ENCODE data around the gene PAX1. TPM values are rescaled to one million over a fixed set of nuclear protein-coding genes. Genes with fewer than 3 reads are reported as not detected.

Gene PAX1
- total RNA-seq, 1 experiment from 2014 or later = not detected

DNA sequence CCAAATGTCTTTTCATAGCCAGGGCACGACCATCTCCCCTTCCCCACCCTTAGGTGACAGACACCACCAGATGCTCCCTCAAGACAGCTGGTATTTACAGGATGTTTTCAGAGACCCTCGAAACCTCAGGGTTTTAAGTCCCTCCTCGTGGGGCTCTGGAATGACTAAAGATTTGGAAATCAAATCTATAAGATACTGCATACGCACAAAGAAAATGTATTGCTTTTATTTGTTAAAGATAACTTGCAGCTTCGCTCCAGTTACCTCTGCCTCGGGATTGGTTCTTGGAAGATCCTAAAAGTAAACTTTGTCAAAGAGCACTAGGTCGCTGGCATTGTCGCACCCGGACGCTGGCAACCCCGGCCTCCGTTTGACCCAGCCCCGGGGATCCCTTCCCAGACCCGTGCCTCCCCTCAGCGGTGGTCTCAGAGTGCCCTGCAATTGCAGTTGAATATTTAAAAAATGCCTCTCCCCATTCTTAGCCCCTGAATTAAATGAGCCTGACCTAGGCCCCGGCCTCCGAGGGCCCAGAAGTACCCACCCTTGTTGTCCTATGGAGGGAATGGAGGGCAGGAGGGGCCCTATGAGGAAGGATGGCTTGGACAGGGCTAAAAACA, 7.1 kb downstream of the PAX1 start:
- Histone ChIP-seq H3K36me3 (no peaks in the 10 kb centered on the region), H3K9me3 (no peaks in the 10 kb centered on the region), H3K4me3 (no peak overlapping the region), H3K27me3 (no peaks in the 10 kb centered on the region)
- no peak for DNase-seq

DNA sequence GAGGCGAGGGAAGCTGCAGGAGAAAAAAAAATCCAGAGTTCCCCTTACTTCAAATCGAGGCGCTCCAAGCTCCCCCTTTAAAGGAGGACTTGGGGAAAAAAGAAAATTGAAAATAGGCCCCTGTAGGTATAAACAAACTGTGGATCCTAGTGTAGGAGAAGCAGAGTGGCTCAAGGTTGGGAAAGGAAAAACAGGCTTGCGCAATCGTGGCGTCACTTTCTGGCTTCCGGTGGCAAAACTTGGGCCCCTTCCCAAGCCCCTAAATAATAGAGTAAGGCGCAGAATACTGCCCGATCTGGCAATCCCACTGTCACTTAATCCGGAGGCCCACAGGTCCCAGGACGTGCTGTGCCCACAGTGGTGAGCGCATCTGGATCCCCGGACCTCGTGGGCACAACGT, 8.0 kb downstream of the PAX1 start:
- H3K9me3 ChIP-seq = no peaks in the 10 kb centered on the region
- no peaks in the 10 kb centered on the region for H3K27me3 ChIP-seq
- no peak for DNase-seq
- no peak overlapping the region for H3K4me3 ChIP-seq
- no peaks in the 10 kb centered on the region for H3K36me3 ChIP-seq

DNA sequence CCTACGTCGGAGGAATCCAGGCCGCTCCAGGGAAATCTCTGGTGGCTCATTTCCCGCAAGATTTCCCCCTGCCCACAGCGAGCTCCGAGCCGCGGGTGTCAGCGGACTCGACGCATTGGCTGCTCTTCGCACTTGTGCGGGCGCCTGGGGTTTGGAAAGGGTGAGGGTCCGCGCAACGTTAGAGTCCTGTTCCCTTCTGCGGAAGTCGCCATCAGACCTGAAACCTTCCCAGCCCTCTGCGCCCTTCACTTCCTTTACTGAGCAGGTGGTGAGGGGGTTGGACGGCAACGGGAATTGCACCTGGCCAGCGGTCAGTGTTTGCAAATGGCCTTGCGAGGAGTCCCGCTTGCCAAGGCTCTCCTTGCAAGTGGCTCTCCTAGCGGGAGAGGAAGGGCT, 8.4 kb downstream of the PAX1 start:
- no peak for DNase-seq
- no peaks in the 10 kb centered on the region for H3K36me3 ChIP-seq
- no peaks in the 10 kb centered on the region for H3K27me3 ChIP-seq
- no peak overlapping the region for H3K4me3 ChIP-seq
- no peaks in the 10 kb centered on the region for H3K9me3 ChIP-seq

DNA sequence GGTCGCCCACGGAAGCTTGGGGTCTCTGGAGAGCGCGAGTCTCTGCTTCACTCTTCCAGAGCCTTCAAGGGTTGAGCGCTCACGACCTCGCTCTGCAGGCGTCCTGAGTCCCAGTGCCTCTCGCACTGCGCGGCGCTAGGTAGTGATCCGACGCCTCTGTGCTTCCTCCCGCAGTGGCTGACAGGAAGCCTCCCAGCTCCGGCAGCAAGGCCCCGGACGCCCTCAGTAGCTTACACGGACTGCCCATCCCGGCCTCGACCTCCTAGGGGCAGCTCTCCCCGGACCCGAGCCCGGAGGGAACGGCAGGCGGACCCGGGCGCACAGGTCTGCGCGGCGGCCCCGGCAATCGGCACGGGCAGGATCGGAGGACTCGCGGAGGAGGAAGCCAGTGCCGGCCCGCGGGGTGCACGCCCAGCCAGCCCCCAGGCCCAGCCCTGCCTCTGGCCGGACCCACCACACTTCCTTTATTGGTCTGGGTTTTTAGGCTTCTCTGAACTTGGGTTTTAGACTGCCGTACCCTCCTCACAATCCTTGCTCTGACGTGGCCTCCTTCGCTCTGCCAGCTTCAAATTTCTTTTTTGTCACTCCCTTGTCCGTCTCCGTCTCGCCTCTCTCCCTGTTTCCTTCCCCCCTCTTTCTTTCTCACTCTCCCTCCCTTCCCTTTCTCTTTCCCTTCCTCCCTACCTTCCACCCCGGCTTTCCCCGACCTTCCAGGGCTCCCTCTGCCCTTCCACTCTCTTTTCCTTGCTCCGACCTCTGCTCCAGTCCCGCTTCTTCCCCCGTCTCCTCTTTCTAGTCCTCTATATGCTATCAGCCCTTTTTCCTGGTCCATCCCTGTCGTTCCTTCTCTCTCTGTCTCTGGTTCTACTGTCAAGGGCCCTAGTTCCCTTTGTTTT, 9.1 kb downstream of the PAX1 start:
- H3K36me3 ChIP-seq = no peaks in the 10 kb centered on the region
- H3K9me3 ChIP-seq = no peaks in the 10 kb centered on the region
- no peak for DNase-seq
- no peaks in the 10 kb centered on the region for H3K27me3 ChIP-seq
- no peak overlapping the region for H3K4me3 ChIP-seq

DNA sequence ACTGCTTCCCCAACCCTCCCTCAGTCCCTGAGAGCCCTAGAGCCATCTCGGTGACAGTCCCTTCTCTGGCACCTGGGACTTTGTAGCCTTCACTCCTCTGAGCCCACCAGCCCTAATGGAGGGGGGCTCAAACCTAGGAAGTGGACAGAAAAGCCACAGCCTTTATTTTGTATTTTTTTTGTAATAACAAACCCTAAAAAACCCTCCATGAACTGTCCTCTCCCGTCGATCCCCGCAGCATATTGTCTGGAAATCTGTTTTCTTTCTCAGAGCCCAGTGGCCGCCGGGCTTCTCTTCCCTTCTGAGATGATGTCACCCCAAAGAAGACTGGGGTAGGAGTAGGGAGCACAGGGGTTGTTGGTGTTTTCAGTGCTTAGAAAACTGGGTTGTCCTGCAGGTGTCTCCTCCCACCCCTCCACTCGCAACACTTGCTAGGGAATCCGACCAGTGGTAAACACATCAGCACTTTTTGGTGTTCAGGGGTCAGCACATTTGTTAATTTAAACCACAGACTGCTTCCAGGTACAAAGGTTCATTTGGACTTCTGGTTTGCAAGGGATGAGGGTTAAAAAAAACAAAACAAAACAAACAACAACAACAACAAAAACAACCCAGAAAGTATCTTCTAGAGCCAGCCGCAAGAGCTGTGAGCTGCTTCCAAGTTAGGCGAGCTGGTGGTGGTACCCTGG, 9.9 kb downstream of the PAX1 start:
- no peaks in the 10 kb centered on the region for H3K36me3 ChIP-seq
- no peaks in the 10 kb centered on the region for H3K27me3 ChIP-seq
- no peaks in the 10 kb centered on the region for H3K9me3 ChIP-seq
- no peak overlapping the region for H3K4me3 ChIP-seq
- no peak for DNase-seq

DNA sequence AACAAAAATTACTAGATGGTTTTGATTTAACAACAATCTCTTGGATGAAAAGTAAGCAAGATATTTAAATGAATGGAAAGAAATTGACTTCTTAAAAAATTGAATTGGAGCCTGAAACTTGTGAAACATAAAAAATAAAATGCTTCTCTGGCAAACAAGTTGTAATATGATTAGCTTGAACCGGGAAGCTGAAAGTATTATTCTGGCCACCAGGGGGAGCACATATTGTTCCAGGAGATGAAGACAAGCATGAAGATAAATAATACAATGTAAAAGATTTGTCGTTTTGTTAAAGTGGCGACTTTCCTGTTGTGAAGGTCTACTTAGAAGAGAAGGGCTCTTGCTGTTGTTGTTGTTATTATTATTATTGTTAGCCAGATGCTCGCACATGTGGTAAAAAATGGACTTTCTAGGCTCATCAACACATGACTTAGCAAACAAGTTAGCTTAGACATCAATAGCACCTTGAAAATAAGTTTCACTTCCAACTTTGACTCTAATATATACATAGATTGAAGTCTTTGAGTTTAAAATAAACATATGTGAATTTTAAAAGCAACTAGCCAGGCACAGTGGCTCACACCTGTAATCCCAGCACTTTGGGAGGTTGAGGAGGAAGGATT, 14.2 kb downstream of the PAX1 start:
- no peaks in the 10 kb centered on the region for H3K27me3 ChIP-seq
- H3K9me3 ChIP-seq = no peaks in the 10 kb centered on the region
- H3K4me3 ChIP-seq = no peak overlapping the region
- H3K36me3 ChIP-seq = no peaks in the 10 kb centered on the region
- peak; percentile 23 for DNase-seq

DNA sequence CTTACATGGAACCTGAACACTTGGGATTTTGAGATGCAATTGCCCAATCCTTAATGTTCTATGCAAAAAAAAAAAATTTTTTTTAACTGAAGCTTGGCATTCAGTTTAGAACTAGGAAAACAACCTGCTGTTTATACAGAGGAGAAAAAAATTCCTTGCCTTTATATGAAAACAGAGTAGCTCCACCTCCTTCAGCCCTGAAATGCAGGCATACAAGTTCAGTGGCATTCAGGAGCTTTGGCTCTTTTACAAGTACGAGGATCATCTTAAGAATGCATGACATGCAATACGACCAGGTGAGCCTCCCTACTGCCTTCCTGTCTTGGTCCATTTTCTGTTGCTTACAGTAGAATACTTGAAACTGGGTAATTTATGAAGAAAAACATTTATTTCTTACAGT, 20.4 kb downstream of the PAX1 start:
- no peak for DNase-seq
- no peaks in the 10 kb centered on the region for H3K9me3 ChIP-seq

DNA sequence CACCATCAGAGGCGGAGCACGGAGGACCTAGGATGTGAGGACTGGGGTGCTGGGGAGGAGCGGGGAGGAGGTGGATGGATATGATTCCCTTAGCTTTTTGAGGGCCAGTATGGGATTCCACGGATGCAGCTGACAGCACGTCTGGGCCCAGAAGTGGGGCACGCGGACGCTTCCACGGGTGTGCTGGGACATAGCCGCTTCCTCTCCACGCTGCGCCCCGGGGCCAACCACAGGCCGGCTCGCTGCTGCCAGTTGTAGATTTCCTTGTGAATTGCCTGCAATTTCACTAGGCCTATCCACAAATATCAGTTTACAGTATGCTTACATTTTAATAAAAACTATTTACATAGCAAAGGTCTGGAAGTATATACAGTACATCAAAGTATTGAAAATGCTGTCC, 23.9 kb downstream of the PAX1 start:
- H3K27me3 ChIP-seq = no peaks in the 10 kb centered on the region
- no peaks in the 10 kb centered on the region for H3K9me3 ChIP-seq

More for the DNA sequence above, 20.4 kb downstream of the PAX1 start:
- no peaks in the 10 kb centered on the region for H3K27me3 ChIP-seq
- no peak overlapping the region for H3K4me3 ChIP-seq
- H3K36me3 ChIP-seq = no peaks in the 10 kb centered on the region

DNA sequence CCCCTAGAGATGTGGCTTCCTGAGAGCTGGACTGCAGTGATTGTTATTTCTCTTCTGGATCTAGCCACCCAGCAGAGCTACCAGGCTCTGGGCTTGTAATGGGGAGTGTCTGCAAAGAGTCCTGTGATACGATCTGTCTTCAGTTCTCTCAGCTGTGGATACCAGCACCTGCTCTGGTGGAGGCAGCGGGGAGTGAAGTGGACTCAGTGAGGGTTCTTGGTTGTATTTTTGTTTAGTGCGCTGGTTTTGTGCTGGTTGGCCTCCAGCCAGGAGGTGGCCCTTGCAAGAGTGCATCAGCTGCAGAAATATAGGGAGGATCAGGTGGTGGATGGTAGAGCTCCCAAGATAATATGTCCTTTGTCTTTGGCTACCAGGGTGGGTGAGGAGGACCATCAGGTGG, 33.7 kb downstream of the PAX1 start:
- Histone ChIP-seq H3K27me3 (no peaks in the 10 kb centered on the region), H3K36me3 (no peaks in the 10 kb centered on the region), H3K9me3 (no peaks in the 10 kb centered on the region), H3K4me3 (no peak overlapping the region)
- no peak for DNase-seq

More for the DNA sequence above, 23.9 kb downstream of the PAX1 start:
- no peak for DNase-seq
- Histone ChIP-seq H3K4me3 (no peak overlapping the region), H3K36me3 (no peaks in the 10 kb centered on the region)

DNA sequence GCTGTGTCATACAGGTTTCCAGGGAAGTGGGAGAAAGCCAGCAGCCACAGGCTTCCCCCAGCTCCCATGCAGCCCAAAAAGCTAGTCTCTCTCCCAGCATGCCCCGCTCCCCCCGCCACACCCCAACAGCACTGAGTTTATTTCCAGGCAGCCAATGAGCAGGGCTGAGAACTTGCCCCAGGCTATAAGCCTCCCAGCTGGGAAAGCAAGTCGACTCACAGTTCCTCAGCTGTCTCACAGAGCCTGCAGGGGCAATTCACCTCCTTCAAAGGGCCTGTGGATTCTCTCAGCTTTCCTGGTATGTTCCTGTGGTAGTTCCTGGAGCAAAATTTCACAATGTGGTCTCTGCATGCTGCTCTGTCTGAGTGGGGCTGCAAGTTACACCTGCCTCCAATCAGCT, 34.2 kb downstream of the PAX1 start:
- no peak overlapping the region for H3K4me3 ChIP-seq
- H3K36me3 ChIP-seq = no peaks in the 10 kb centered on the region
- DNase-seq = peak; percentile 4
- H3K9me3 ChIP-seq = no peaks in the 10 kb centered on the region
- no peaks in the 10 kb centered on the region for H3K27me3 ChIP-seq

DNA sequence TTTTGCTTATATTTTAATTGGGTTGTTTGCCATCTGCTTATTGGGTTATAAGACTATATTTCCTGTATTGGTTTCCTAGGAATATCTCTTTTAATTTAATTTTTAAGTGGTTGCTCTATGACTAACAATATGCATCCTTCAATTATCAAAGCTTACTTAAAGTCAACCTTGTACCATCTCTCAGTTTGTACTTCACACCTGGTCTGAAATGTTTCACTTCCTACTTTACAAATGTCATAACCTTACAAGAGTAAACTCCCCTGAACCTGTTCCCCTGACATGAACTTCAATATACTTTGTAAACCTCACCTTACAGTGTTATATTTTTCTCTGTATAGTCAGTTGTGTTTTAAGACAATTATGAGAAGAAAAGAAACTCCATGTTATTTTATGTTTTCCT, 35.8 kb downstream of the PAX1 start:
- Histone ChIP-seq H3K9me3 (no peaks in the 10 kb centered on the region), H3K36me3 (no peaks in the 10 kb centered on the region), H3K27me3 (no peaks in the 10 kb centered on the region), H3K4me3 (no peak overlapping the region)
- DNase-seq = no peak

DNA sequence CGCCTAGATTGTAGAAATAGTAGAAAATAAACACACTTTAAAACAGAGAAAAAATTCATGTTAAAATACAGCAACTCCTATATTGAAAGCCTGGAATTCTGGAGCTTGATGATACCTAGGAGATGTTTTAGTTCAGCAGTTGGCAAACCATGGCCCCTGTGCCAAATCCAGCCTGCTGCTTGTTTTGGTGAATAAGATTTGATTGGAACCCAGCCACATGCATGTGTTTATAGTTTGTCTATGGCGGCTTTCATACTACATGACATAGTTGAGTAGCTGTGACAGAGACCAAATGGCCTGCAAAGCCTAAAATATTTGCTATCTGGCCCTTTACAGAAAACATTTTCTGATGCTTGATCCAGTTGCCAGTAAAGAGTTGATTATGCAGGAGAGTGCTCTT, 57.2 kb downstream of the PAX1 start:
- Histone ChIP-seq H3K36me3 (no peaks in the 10 kb centered on the region), H3K4me3 (no peak overlapping the region), H3K27me3 (no peaks in the 10 kb centered on the region), H3K9me3 (no peaks in the 10 kb centered on the region)
- DNase-seq = no peak

DNA sequence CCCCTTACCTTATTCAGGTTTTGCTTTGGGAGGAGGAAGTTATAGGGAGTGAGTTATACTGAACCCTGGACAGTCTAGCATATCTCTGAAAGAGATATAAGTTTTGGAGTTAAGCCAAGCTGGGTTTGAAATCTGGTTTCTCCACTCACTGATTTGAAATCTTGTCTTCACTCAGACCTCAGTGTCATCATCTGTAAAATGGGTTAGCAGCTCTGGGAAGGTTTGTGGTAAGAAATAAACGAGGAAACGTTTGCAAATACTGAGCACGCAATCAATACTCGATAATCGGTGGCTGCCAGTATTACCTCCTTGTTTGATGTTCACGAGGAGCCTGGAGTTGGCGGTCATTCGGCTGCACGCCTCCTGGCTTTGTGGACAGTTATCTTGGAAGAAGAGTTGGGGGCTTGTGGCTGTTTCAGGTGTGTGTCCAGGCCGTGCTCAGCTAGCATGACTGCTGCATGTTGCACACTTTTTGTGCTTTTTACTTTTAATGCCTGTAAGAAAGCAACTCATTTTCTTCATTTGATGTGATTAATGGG, 61.8 kb downstream of the PAX1 start:
- Histone ChIP-seq H3K4me3 (no peak overlapping the region), H3K9me3 (no peaks in the 10 kb centered on the region), H3K27me3 (no peaks in the 10 kb centered on the region), H3K36me3 (no peaks in the 10 kb centered on the region)
- DNase-seq = no peak

DNA sequence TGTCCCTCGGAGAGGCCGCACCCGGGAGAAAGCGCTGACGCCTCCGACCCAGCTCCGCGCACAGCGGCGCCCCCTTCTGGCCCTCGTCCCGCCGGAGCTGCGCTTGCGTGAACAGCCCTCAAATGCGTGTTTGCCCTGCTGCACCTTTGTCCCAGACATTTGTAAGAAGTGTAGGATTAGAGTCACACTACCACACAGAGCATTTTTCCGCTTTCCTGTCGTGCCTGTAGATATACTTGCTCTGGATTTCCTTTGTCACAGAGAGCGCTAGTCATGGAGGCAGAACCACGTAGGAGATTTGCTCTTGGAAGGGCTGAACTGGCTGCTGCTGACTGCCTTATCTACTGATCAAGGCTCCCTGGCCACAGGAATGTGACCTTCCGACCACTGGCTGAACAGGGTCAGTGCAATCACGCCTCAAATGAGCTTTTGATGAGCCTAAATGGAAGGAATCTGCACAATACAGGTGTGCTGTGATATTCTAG, 62.3 kb downstream of the PAX1 start:
- no peaks in the 10 kb centered on the region for H3K36me3 ChIP-seq
- no peaks in the 10 kb centered on the region for H3K9me3 ChIP-seq
- no peaks in the 10 kb centered on the region for H3K27me3 ChIP-seq
- H3K4me3 ChIP-seq = no peak overlapping the region
- peak; percentile 4 for DNase-seq
